Diencephalon (tissue), 1 donor: ENCODE data around the gene ETV6. TPM values are rescaled to one million over a fixed set of nuclear protein-coding genes. Genes with fewer than 3 reads are reported as not detected.

Experiments used
- total RNA-seq: library from RNA; depleted of rRNA; stranded (reverse); fragments of >200 nt; gene quantifications from one replicate; pipeline ENCODE4 v1.2.3, GENCODE V29; 2014

The ETV6 gene
- 4.4 TPM for total RNA-seq

GRCh38 chr12:11649413-11650285 is at the start of gene ETV6:
Gene ETV6 (plus strand): TSS chr12:11649674. CDS start chr12:11650128, 454 bp downstream.

